K562 (cell line): Measurements from ENCODE around the gene ZNF780B. TPM values are rescaled to one million over a fixed set of nuclear protein-coding genes. Genes with fewer than 3 reads are reported as not detected.

Experiments
- ELF1 ChIP-seq: fragments of 200-800 bp; sonication (Bioruptor generic); IDR thresholded peaks from 2 replicates; pipeline ENCODE4 v1.6.1; 2016; ENCODE audit warnings: missing genetic modification characterization, missing compliant biosample characterization
- ELK3 ChIP-seq: fragments of 450-650 bp; formaldehyde crosslinking; IDR thresholded peaks from 2 replicates; pipeline ENCODE4 v1.4.0; 2020; ENCODE audit warnings: mild to moderate bottlenecking
- IFI16 ChIP-seq: fragments of 250-450 bp; sonication (Bioruptor Pico); IDR thresholded peaks from 2 replicates; pipeline ENCODE4 v2.1.2; 2022; ENCODE audit warnings: mild to moderate bottlenecking, inconsistent platforms
- LARP7 ChIP-seq: fragments of 450-650 bp; IDR thresholded peaks from 2 replicates; pipeline ENCODE4 v1.6.1; 2016
- NCOA1 ChIP-seq: fragments of 450-650 bp; IDR thresholded peaks from 2 replicates; pipeline ENCODE4 v1.6.1; 2016; ENCODE audit warnings: low read depth
- NR1H2 ChIP-seq: sonication (generic); formaldehyde crosslinking; IDR thresholded peaks from 2 replicates; pipeline ENCODE4 v1.4.0; 2020; ENCODE audit warnings: mild to moderate bottlenecking, missing genetic modification reagents
- PHF8 ChIP-seq: fragments of 200-600 bp; sonication (generic); IDR thresholded peaks from 2 replicates; pipeline ENCODE4 v1.6.1; 2012; ENCODE audit warnings: mixed run types, mild to moderate bottlenecking, inconsistent platforms, low read length, moderate library complexity, borderline replicate concordance
- POLR2AphosphoS5 ChIP-seq: IDR thresholded peaks from 2 replicates; pipeline ENCODE4 v1.6.1; 2011; ENCODE audit warnings: mild to moderate bottlenecking, low read depth, low read length, moderate library complexity; ENCODE audit not compliant: control insufficient read depth, insufficient read depth
- RBM17 ChIP-seq: fragments of 200-400 bp; formaldehyde crosslinking; IDR thresholded peaks from 2 replicates; pipeline ENCODE4 v1.6.1; 2017; ENCODE audit warnings: low read depth, mild to moderate bottlenecking, low read length, borderline replicate concordance
- REST ChIP-seq, 2 experiments: fragments of 450-650 bp; formaldehyde crosslinking in 1 of 2; IDR thresholded peaks; 2 replicates each; pipeline versions ENCODE4 v1.4.0 to v1.6.1; 2014 to 2020; ENCODE audit warnings: mild to moderate bottlenecking in 2 of 2, borderline replicate concordance in 1 of 2, low read depth in 1 of 2
- SMC3 ChIP-seq: conservative IDR thresholded peaks from 2 replicates; pipeline ENCODE4 v1.6.1; 2011; ENCODE audit warnings: low read depth, low read length, improper control_type of control experiment; ENCODE audit not compliant: insufficient read depth
- TOE1 ChIP-seq, 2 experiments: fragments of 450-650 bp in 1 of 2; sonication (generic) in 1 of 2; formaldehyde crosslinking in 1 of 2; IDR thresholded peaks; 2 replicates each; pipeline versions ENCODE4 v1.7.1 to v1.8.0; 2016 to 2022; ENCODE audit warnings: borderline replicate concordance in 2 of 2, mild to moderate bottlenecking in 2 of 2, antibody characterized with exemption in 1 of 2, inconsistent platforms in 1 of 2, low read depth in 1 of 2, missing genetic modification reagents in 1 of 2, moderate library complexity in 1 of 2
- ZBTB12 ChIP-seq: fragments of 250-450 bp; sonication (Bioruptor Pico); IDR thresholded peaks from 2 replicates; pipeline ENCODE4 v1.4.0; 2020
- ZBTB8A ChIP-seq: fragments of 450-650 bp; IDR thresholded peaks from 2 replicates; pipeline ENCODE4 v1.6.1; 2018; ENCODE audit warnings: mild to moderate bottlenecking, moderate library complexity; ENCODE audit not compliant: partially characterized antibody
- ZFPM2 ChIP-seq: fragments of 250-450 bp; sonication (Bioruptor Pico); IDR thresholded peaks from 2 replicates; pipeline ENCODE4 v1.5.1; 2022; ENCODE audit warnings: mild to moderate bottlenecking
- ZNF239 ChIP-seq: fragments of 250-450 bp; sonication (Bioruptor Pico); IDR thresholded peaks from 2 replicates; pipeline ENCODE4 v1.4.0; 2020; ENCODE audit warnings: mild to moderate bottlenecking
- ZNF584 ChIP-seq: fragments of 200-800 bp; sonication (Bioruptor generic); IDR thresholded peaks from 2 replicates; pipeline ENCODE4 v1.6.1; 2016; ENCODE audit warnings: low read depth, mild to moderate bottlenecking, missing genetic modification characterization, missing compliant biosample characterization
- polyA plus RNA-seq, 8 experiments: library from polyadenylated mRNA; depleted of rRNA in 4 of 8; stranded (reverse) in 5 of 8; unstranded in 3 of 8; fragments of >200 nt; fragmentation: Nextera tagmentation in 2 of 8; fragmentation: Illumina TruSeq in 1 of 8; extraction: Ambion mirVana in 2 of 8; extraction: Trizol in 1 of 8; gene quantifications; 2 replicates each; pipeline versions ENCODE4 v1.2.1 to v1.2.3, GENCODE V29; 2011 to 2014; ENCODE audit warnings: inconsistent platforms in 1 of 8, missing spikeins in 1 of 8
- total RNA-seq, 7 experiments: library from RNA; depleted of rRNA in 6 of 7; stranded (reverse); fragments of >200 nt in 6 of 7; fragmentation: Illumina TruSeq in 2 of 7; extraction: Trizol in 2 of 7; gene quantifications; 2 replicates each; pipeline versions ENCODE4 v1.2.1 to v1.2.3, GENCODE V29; 2011 to 2021; ENCODE audit warnings: low replicate concordance in 1 of 7

Gene ZNF780B
- total and polyA plus RNA-seq, 9 of the 15 experiments (the other 6 are each of a cell fraction or from before 2014, with no cell fraction given), result 3.9 to 18.4 (median 8.8) TPM

GRCh38 chr19:39996218-39996810 lies 59.7 kb downstream of the ZNF780B start (continued):
- TF ChIP-seq REST (IDR thresholded peaks at IDR 0.05; ENCODE audit: borderline replicate concordance) (peak; percentile 3; the same call in 1 of the 2 replicates), REST (CRISPR knock-in tag; IDR thresholded peaks at IDR 0.05; ENCODE audit: low read depth) (no peak), ELK3 (CRISPR knock-in tag) (no peak), RBM17 (no peak), ZBTB8A (no peak), POLR2AphosphoS5 (no peak), ZNF584 (CRISPR knock-in tag) (0 out of 2 replicates have a peak, but pooled peaks have one; percentile 13), ZNF239 (CRISPR knock-in tag) (no peak), ZFPM2 (no peak), IFI16 (CRISPR knock-in tag) (no peak), ELF1 (tag) (no peak), SMC3 (no peak), LARP7 (0 out of 2 replicates have a peak, but pooled peaks have one; percentile 41), NR1H2 (CRISPR knock-in tag) (no peak), ZBTB12 (CRISPR knock-in tag) (no peak), TOE1 (IDR thresholded peaks at IDR 0.05; ENCODE audit: borderline replicate concordance) (peak; percentile 24; the same call in 1 of the 2 replicates), TOE1 (CRISPR knock-in tag; IDR thresholded peaks at IDR 0.05; ENCODE audit: borderline replicate concordance, low read depth) (no peak), NCOA1 (no peak), PHF8 (no peak; the same call in 1 of the 2 replicates)
